H9 (cell line): Measurements from ENCODE around the gene TMEM14C. TPM values are rescaled to one million over a fixed set of nuclear protein-coding genes. Genes with fewer than 3 reads are reported as not detected.

Source experiments
- DNase-seq: peaks from one replicate; pipeline ENCODE4 v3.0.0-alpha.2; 2017
- H2AFZ ChIP-seq: one replicate; pipeline ENCODE4 v1.6.1; 2013; ENCODE audit warnings: mild to moderate bottlenecking, low read length, control low read depth, moderate library complexity
- H2AK5ac ChIP-seq: 2 replicates; pipeline ENCODE4 v1.6.1; 2013; ENCODE audit warnings: low read length, control low read depth, mixed read lengths; ENCODE audit not compliant: insufficient read length
- H2BK120ac ChIP-seq: one replicate; pipeline ENCODE4 v1.6.1; 2013; ENCODE audit warnings: low read depth, mild to moderate bottlenecking, low read length, control low read depth, inconsistent platforms; ENCODE audit not compliant: poor library complexity, severe bottlenecking
- H2BK12ac ChIP-seq: 2 replicates; pipeline ENCODE4 v1.6.1; 2013; ENCODE audit warnings: low read length, control low read depth, mixed read lengths, low read depth; ENCODE audit not compliant: insufficient read length
- H2BK15ac ChIP-seq: 2 replicates; pipeline ENCODE4 v1.6.1; 2013; ENCODE audit warnings: low read depth, low read length, control low read depth
- H2BK20ac ChIP-seq: one replicate; pipeline ENCODE4 v1.6.1; 2013; ENCODE audit warnings: low read depth, mild to moderate bottlenecking, low read length, control low read depth, inconsistent platforms; ENCODE audit not compliant: poor library complexity, severe bottlenecking
- H2BK5ac ChIP-seq: 2 replicates; pipeline ENCODE4 v1.6.1; 2013; ENCODE audit warnings: low read length, control low read depth, mixed read lengths; ENCODE audit not compliant: insufficient read length
- H3K14ac ChIP-seq: 2 replicates; pipeline ENCODE4 v1.6.1; 2013; ENCODE audit warnings: low read length, control low read depth; ENCODE audit not compliant: insufficient read depth
- H3K18ac ChIP-seq: 2 replicates; pipeline ENCODE4 v1.6.1; 2013; ENCODE audit warnings: low read depth, mild to moderate bottlenecking, mixed read lengths, low read length, control low read depth; ENCODE audit not compliant: insufficient read length
- H3K23ac ChIP-seq: 2 replicates; pipeline ENCODE4 v1.6.1; 2013; ENCODE audit warnings: low read length, control low read depth, mixed read lengths, low read depth; ENCODE audit not compliant: insufficient read length
- H3K23me2 ChIP-seq: 2 replicates; pipeline ENCODE4 v1.6.1; 2013; ENCODE audit warnings: low read depth, mild to moderate bottlenecking, mixed read lengths, low read length, control low read depth; ENCODE audit not compliant: insufficient read length, poor library complexity, severe bottlenecking
- H3K27ac ChIP-seq: 2 replicates; pipeline ENCODE4 v1.5.1; 2013; ENCODE audit warnings: low read length, control low read depth, mixed read lengths, low read depth; ENCODE audit not compliant: insufficient read length
- H3K27me3 ChIP-seq: 2 replicates; pipeline ENCODE4 v1.6.1; 2013; ENCODE audit warnings: low read length, control low read depth, inconsistent platforms; ENCODE audit not compliant: insufficient read depth
- H3K4ac ChIP-seq: 2 replicates; pipeline ENCODE4 v1.6.1; 2013; ENCODE audit warnings: low read depth, mild to moderate bottlenecking, control low read depth, inconsistent platforms, low read length, moderate library complexity
- H3K4me1 ChIP-seq: 2 replicates; pipeline ENCODE4 v1.6.1; 2013; ENCODE audit warnings: low read length, control low read depth, inconsistent platforms; ENCODE audit not compliant: insufficient read depth
- H3K4me2 ChIP-seq: 2 replicates; pipeline ENCODE4 v1.6.1; 2013; ENCODE audit warnings: low read length, control low read depth, mixed read lengths; ENCODE audit not compliant: insufficient read length, insufficient read depth
- H3K56ac ChIP-seq: 2 replicates; pipeline ENCODE4 v1.6.1; 2013; ENCODE audit warnings: low read depth, mild to moderate bottlenecking, mixed read lengths, low read length, control low read depth; ENCODE audit not compliant: insufficient read length
- H3K79me1 ChIP-seq: 2 replicates; pipeline ENCODE4 v1.6.1; 2013; ENCODE audit warnings: low read depth, mild to moderate bottlenecking, moderate library complexity, low read length, control low read depth, inconsistent platforms; ENCODE audit not compliant: insufficient read depth, poor library complexity, severe bottlenecking
- H3K79me2 ChIP-seq: 2 replicates; pipeline ENCODE4 v1.6.1; 2013; ENCODE audit warnings: low read length, control low read depth, inconsistent platforms; ENCODE audit not compliant: insufficient read depth
- H3K9ac ChIP-seq: 2 replicates; pipeline ENCODE4 v1.6.1; 2013; ENCODE audit warnings: low read length, control low read depth, mixed read lengths; ENCODE audit not compliant: insufficient read length; ENCODE audit errors: extremely low read depth
- H3K9me3 ChIP-seq: one replicate; pipeline ENCODE4 v1.6.1; 2013; ENCODE audit warnings: low read depth, low read length, inconsistent platforms; ENCODE audit not compliant: control insufficient read depth
- H3T11ph ChIP-seq: one replicate; pipeline ENCODE4 v1.6.1; 2013; ENCODE audit warnings: mild to moderate bottlenecking, low read length, control low read depth, inconsistent platforms
- H4K20me1 ChIP-seq: one replicate; pipeline ENCODE4 v1.6.1; 2013; ENCODE audit not compliant: control insufficient read depth, insufficient read length, insufficient read depth
- H4K5ac ChIP-seq: 2 replicates; pipeline ENCODE4 v1.6.1; 2013; ENCODE audit warnings: low read depth, mild to moderate bottlenecking, mixed read lengths, low read length, control low read depth; ENCODE audit not compliant: insufficient read length
- H4K8ac ChIP-seq: replicated peaks from 2 replicates; pipeline ENCODE4 v1.6.1; 2013; ENCODE audit warnings: low read length, control low read depth, mixed read lengths, low read depth; ENCODE audit not compliant: insufficient read length
- H4K91ac ChIP-seq: 2 replicates; pipeline ENCODE4 v1.6.1; 2013; ENCODE audit warnings: low read depth, mild to moderate bottlenecking, moderate library complexity, mixed read lengths, low read length, control low read depth; ENCODE audit not compliant: insufficient read length
- H3K27ac Mint-ChIP-seq, 3 experiments: 2 replicates in 2 of 3; 3 replicates in 1 of 3; pipeline ENCODE4 v1.8.0; 2020 to 2021; ENCODE audit warnings: mixed read lengths in 3 of 3, mild to moderate bottlenecking in 1 of 3, moderate library complexity in 1 of 3
- H3K27me3 Mint-ChIP-seq: 2 replicates; pipeline ENCODE4 v1.8.0; 2021; ENCODE audit warnings: low read depth, mild to moderate bottlenecking, moderate library complexity, mixed read lengths
- H3K36me3 Mint-ChIP-seq, 3 experiments: 2 replicates in 2 of 3; 3 replicates in 1 of 3; pipeline ENCODE4 v1.8.0; 2020 to 2021; ENCODE audit warnings: low read depth in 3 of 3, mixed read lengths in 3 of 3; ENCODE audit not compliant: insufficient read depth in 1 of 3
- H3K4me1 Mint-ChIP-seq, 2 experiments: 2 replicates each; pipeline ENCODE4 v1.8.0; 2020; ENCODE audit warnings: mixed read lengths in 2 of 2
- H3K4me3 Mint-ChIP-seq, 2 experiments: 2 replicates in 1 of 2; 3 replicates in 1 of 2; pipeline ENCODE4 v1.8.0; 2020 to 2021; ENCODE audit warnings: mild to moderate bottlenecking in 2 of 2, mixed read lengths in 2 of 2, moderate library complexity in 1 of 2
- H3K9me3 Mint-ChIP-seq, 2 experiments: 2 replicates in 1 of 2; 3 replicates in 1 of 2; pipeline ENCODE4 v1.8.0; 2020; ENCODE audit warnings: mild to moderate bottlenecking in 2 of 2, mixed read lengths in 2 of 2, moderate library complexity in 1 of 2
- CTCF ChIP-seq: fragments of 200-600 bp; sonication (generic); conservative IDR thresholded peaks from 3 replicates; pipeline ENCODE4 v1.8.0; 2021; ENCODE audit warnings: antibody characterized with exemption, mild to moderate bottlenecking
- WGBS: extraction: QIAGEN DNeasy Blood & Tissue Kit; methylation state at CpG from one replicate; pipeline ENCODE4 v1.1.7; 2013; ENCODE audit warnings: missing lambda C conversion rate, low lambda C conversion rate, mixed read lengths; ENCODE audit not compliant: insufficient read length; ENCODE audit errors: extremely low coverage; 5-methylcytosine and 5-hydroxymethylcytosine counted together
- total RNA-seq: library from RNA; stranded (reverse); gene quantifications from 2 replicates; pipeline ENCODE4 v1.2.1, GENCODE V29; 2021

The TMEM14C gene
- total RNA-seq, 1 experiment from 2014 or later: 94.4 TPM

- Histone ChIP-seq H3K4ac (no peak overlapping the region), H3K23ac (no peak overlapping the region), H3K9ac (no peak overlapping the region), H3K4me1 (no peaks in the 10 kb centered on the region), H3K14ac (no peak overlapping the region), H3K9me3 (no peaks in the 10 kb centered on the region), H3K27me3 (no peaks in the 10 kb centered on the region), H3T11ph (no peak overlapping the region), H4K91ac (no peak overlapping the region), H2BK120ac (no peak overlapping the region), H4K8ac (no peak overlapping the region), H2AK5ac (no peak overlapping the region), H3K18ac (no peak overlapping the region), H3K79me2 (no peaks in the 10 kb centered on the region), H3K23me2 (no peaks in the 10 kb centered on the region), H4K20me1 (no peaks in the 10 kb centered on the region), H2BK12ac (no peak overlapping the region), H2BK20ac (no peak overlapping the region), H3K27ac (no peak overlapping the region), H3K4me2 (no peak overlapping the region), H2BK5ac (no peak overlapping the region), H3K56ac (no peak overlapping the region), H2BK15ac (no peak overlapping the region), H2AFZ (no peak overlapping the region), H3K79me1 (no peaks in the 10 kb centered on the region), H4K5ac (no peak overlapping the region)
- Mint-ChIP-seq H3K36me3 (peaks cover 20 to 42% (median 40%) of the 10 kb centered on the region in 3 experiments; a peak in 6 of 7 replicates), H3K4me3 (no peak overlapping the region), H3K4me1 (no peaks in the 10 kb centered on the region), H3K27ac (peak overlapping the region in 1 of 3 experiments; percentile 58; a peak in 2 of 7 replicates), H3K9me3 (no peaks in the 10 kb centered on the region), H3K27me3 (no peaks in the 10 kb centered on the region)
- DNase-seq: no peak
- WGBS: no CpG with 5 or more reads among the region's 17 CpGs
- TF ChIP-seq CTCF: no peak
Measured at GRCh38 chr6:10733151-10733715, 10.4 kb downstream of the TMEM14C start.
